Left cardiac atrium (tissue), 4 donors: ENCODE measurements around the gene MINDY3. TPM values are rescaled to one million over a fixed set of nuclear protein-coding genes. Genes with fewer than 3 reads are reported as not detected.
"Not testable (repeated sequence)": the region's sequence is repeated elsewhere in the genome, so short reads cannot be mapped to it uniquely, and the experiment has no call there.

ENCODE experiments used
- ATAC-seq, 2 donors: fragments of 200-7000 bp; cut with Tn5 transposase; one replicate each; pipeline ENCODE4 v1.9.1; 2020; ENCODE audit warnings: mild to moderate bottlenecking in 2 of 2, moderate library complexity in 2 of 2
- DNase-seq: peaks from one replicate; pipeline ENCODE4 v3.0.0-alpha.2; 2020
- intact Hi-C, 2 donors: fragments of 100-400 bp; cut with DNase I; formaldehyde crosslinking; loops; one replicate each; pipeline versions ENCODE4 v1.14.1 to v1.15.1; 2022 to 2023
- long read RNA-seq: library from polyadenylated mRNA; unstranded; transcript quantifications from one replicate; pipeline ENCODE4 v2.0.0, GENCODE V29; 2021
- total RNA-seq, 2 donors: library from RNA; stranded (reverse); fragmentation: NEBNext Ultra II Directional; extraction: Animal tissue kit (Norgen Biotek cat#: 25700); gene quantifications; one replicate each; pipeline ENCODE4 v1.2.1, GENCODE V29; 2021
- donor health status: DM: no; HTN: yes; CAD: no.
- donor health status: DM: no; HTN: yes; CAD: no; lungs with severe emphysema.
- donor health status: DM: yes; HTN: yes; CAD: no.
- donor health status: Dilated cardiomyopathy.

Gene MINDY3
- 10 to 100 TPM; 19.9 to 29.7 TPM for total RNA-seq
- long read RNA-seq, transcript MINDY3-201 (15 exons, 2,381 nt), result major isoform, 10 of 19 reads
- long read RNA-seq, transcript MINDY3-206 (14 exons, 2,307 nt), result minor isoform, 5 of 19 reads
- long read RNA-seq, partial matches to known transcripts, result 0 of 19 reads
- long read RNA-seq, other reads (novel, unspliced or antisense), result 4 of 19 reads

GRCh38 chr10:15859906-15860691, at the start of gene MINDY3:
TSS of gene MINDY3 (minus strand) at chr10:15860507. CDS start at chr10:15860299, 208 bp downstream.
- intact Hi-C loops, result no loop called here
- ATAC-seq (peak; percentile 98 to 99), DNase-seq (peak; percentile 86)

- DNase-seq (no peak), ATAC-seq (no peak)
- intact Hi-C loops, result loop anchor here in 1 of 2 donors (2.0 to 10.0 kb wide), 3 partner anchors 645 to 903 kb away; no protein-coding TSS in a partner anchor
Observed at GRCh38 chr10:15901889-15902288, 41.6 kb upstream of the MINDY3 start.

DNA sequence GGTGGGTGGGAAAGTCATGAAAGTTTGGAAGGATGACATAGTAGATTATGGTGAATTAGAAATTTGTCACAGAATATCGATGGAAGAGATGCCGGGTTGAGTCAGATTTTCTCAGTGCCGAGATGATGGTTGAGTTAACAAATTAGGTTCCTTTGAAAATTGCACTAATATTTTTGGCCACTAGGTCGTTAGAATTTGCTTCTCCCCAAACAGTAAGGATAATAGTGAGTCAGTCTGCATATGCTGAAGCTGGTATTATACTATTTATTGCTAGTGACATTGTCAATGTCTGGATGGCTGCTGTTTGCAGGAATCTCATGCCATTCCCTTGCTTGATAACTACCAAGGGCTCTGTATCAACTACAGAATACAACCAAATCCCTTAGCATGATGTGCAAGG, 37.7 kb upstream of the MINDY3 start:
- ATAC-seq (no peak), DNase-seq (no peak)
- intact Hi-C loops, result no loop called here

DNA sequence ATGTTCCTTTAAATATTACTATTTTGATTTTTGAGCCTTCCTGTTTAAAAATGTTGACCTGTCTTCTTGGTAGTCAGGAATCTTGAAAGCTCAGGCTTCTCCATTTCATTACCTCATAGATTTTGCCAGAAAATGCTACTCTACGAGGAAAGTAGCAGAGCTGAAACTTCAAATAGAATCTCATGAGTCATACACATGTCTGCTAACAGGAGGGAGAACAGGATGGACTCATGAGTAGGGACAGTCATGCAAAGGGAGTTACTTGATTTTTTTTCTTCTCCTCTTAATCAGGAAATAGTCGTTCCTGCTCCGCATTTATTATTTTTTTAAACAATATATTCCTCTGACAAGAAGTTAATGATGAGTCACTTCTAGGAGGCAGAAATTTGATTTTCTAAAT, 37.0 kb upstream of the MINDY3 start:
- ATAC-seq, result no peak
- intact Hi-C loops, result no loop called here
- DNase-seq, result no peak

DNA sequence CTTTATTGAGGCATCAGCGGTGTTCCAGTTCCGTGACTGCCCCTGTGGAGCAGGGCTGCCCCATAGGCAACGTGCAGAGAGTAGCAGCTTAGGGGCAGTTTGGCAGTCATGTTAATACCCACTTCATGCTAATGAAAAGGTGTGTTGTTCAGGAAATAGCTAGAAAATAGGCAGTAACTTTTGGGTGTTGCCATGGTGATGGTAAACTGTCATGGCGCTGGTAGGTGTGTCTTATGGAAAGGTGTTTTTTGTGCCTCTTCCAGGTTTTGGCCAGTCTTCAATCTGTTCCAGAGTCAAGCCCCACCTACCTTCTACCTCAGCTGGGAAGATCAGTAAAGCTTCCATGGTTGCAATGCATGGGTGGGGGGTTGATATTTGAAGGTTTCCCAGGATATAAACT, 36.3 kb upstream of the MINDY3 start:
- ATAC-seq, result no peak
- intact Hi-C loops, result no loop called here
- no peak for DNase-seq

DNA sequence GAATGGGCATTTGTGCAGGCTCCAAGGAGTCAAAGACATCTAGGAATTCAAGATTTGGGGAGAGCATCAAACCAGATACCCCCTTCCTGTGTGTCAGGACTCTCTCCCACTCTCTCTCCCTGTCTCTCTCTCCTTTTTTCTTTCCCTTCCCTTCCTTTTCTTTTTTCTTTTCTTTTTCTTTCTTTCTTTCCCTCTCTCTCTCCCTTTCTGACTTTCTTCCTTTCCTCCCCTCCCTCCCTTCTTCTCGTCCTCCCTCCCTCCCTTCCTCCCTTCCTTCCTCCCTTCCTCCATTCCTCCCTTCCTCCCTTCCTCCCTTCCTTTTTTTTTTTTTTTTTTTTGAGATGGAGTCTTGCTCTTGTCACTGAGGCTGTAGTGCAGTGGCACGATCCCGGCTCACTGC, 24.1 kb upstream of the MINDY3 start:
- intact Hi-C loops, result no loop called here
- DNase-seq (no peak), ATAC-seq (no peak)

DNA sequence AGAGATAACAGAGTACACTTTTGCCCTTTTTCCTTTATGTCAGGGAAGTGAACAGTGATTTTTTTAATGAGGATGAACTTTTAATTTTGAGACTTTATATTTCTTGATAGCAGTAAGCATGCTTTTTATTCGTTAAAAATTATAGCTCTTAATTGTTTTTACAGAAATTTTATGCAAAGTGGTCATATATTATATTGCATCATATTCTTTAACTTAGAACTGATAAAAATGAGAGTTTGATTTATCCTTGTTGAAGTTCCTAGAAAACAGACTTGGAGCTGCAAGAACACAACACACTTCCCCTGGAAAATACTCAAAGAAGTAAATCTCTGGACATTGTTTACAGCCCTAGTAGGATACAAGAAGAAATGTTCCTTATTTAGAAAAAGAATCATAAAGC, 21.2 kb upstream of the MINDY3 start:
- DNase-seq (no peak), ATAC-seq (no peak)
- intact Hi-C loops, result no loop called here

DNA sequence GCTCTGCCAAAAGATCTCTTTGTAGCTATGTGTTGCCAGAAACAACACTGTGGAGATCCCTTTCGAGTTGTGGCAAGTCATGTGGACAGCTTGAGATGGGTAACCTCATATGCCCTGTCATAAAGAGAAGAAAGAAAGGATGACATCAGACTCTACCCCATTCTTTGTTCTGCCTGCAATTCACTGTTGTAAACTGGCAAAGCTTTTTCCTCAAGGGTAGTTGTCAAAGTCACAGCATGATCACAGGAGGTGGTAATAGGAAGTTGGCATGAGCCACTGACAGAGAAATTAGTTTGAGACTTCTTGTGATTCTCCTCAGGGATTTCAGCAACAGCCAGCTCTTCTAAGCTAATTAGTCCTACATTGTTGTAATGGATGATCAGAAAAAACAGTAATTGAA, 19.4 kb upstream of the MINDY3 start:
- DNase-seq (no peak), ATAC-seq (no peak)
- intact Hi-C loops, result no loop called here

DNA sequence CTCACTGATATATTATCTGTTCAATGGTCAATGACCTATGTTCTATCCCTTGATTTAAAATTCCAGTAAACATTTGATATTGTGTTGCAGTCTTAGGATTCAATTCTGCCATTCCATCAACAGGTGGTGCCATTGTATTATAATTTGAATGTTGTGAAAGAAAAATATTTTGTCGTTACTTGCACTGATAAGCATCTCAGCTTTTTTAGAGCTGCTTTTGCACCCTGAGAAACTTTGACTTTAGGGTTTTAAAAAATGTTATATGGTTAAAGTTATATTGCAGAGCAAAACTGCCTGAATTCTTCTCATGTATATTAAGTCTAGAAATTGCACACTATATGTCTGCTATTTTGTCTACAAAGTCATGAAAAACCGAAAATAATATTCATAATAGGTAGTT, 18.8 kb upstream of the MINDY3 start:
- ATAC-seq, result no peak
- intact Hi-C loops, result no loop called here
- DNase-seq, result no peak

GRCh38 chr10:15877836-15878576, 17.7 kb upstream of the MINDY3 start:
- intact Hi-C loops, result no loop called here
- no peak for DNase-seq
- ATAC-seq, result no peak

DNA sequence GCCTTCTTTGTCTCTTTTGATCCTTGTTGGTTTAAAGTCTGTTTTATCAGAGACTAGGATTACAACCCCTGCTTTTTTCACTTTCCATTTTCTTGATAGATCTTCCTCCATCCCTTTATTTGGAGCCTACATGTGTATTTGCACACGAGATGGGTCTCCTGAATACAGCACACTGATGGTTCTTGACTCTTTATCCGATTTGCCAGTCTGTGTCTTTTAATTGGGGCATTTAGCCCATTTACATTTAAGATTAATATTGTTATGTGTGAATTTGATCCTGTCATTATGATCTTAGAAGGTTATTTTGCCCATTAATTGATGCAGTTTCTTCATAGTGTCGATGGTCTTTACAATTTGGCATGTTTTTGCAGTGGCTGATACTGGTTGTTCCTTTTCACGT, 16.0 kb upstream of the MINDY3 start:
- intact Hi-C loops, DNase-seq, ATAC-seq: not testable (repeated sequence)

DNA sequence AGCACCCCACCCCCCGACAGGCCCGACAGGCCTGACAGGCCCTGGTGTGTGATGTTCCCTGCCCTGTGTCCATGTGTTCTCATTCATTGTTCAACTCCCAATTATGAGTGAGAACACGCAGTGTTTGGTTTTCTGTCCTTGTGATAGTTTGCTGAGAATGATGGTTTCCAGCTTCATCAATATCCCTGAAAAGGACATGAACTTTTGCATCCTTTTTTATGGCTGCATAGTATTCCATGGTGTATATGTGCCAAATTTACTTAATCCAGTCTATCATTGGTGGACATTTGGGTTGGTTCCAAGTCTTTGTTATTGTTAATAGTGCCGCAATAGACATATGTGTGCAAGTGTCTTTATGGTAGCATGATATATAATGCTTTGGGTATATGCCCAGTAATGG, 12.3 kb upstream of the MINDY3 start:
- intact Hi-C loops, ATAC-seq, DNase-seq: not testable (repeated sequence)

- DNase-seq, result no peak
- no peak for ATAC-seq
- intact Hi-C loops, result no loop called here
Observed at GRCh38 chr10:15871823-15872222, 11.5 kb upstream of the MINDY3 start.

GRCh38 chr10:15869935-15870334, 9.6 kb upstream of the MINDY3 start:
- ATAC-seq, result no peak
- DNase-seq, result no peak
- intact Hi-C loops, result no loop called here

DNA sequence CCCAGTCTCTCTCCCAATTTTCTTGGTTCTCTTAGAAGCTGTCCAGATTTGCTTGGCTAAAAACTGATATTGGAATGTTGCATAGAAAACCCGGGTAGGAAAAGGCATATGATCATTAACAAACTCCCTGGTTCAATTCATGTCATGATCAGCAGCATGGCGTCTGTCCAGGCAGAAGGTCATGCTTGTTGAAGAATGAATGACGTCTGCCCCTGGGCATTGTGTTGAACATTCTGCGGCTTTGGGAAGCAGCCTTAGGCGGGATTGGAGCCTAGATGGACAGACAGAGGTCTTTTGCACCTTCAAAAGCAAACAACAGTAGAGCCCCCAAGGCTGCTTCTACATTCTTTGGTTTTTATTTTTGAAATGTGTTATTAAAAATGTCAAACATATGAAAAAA, 7.7 kb upstream of the MINDY3 start:
- intact Hi-C loops, result no loop called here
- ATAC-seq (no peak), DNase-seq (no peak)

- no peak for ATAC-seq
- intact Hi-C loops, result no loop called here
- no peak for DNase-seq
Observed at GRCh38 chr10:15865304-15865703, 5.0 kb upstream of the MINDY3 start.

- DNase-seq, result no peak
- intact Hi-C loops, result no loop called here
- no peak for ATAC-seq
Observed at GRCh38 chr10:15864419-15864818, 4.1 kb upstream of the MINDY3 start.

- intact Hi-C loops, result no loop called here
- DNase-seq (no peak), ATAC-seq (no peak)
Observed at GRCh38 chr10:15863733-15864132, 3.4 kb upstream of the MINDY3 start.

- no peak for ATAC-seq
- DNase-seq, result no peak
- intact Hi-C loops, result no loop called here
Observed at GRCh38 chr10:15863323-15863722, 3.0 kb upstream of the MINDY3 start.

DNA sequence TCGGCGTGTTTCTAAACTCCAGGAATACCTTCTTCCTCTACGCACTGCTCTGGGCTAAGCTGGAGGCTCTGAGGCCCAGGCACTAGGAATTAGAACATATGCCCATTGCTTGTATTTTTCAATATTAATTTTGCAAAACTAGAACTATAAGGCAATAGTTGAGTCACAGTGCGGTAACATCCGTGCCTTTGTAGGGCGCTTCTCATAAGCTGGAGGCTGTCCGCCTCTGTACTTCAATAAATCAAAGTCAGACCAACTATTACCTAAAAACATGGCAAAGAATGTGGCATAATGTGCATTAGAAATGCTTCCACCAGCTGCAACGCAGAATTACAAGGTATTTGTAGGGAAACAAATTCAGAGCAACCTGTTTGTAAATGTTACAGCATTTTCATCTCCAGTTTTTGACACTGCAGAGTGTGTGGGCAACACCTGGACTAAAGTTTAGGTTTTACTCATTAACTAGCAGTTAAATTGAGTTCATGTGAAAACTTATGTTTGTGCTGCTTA, 440 bp upstream of the MINDY3 start:
- intact Hi-C loops, result no loop called here
- no peak for DNase-seq
- no peak for ATAC-seq
